Measurements from ENCODE around the gene SNX5. TPM values are rescaled to one million over a fixed set of nuclear protein-coding genes. Genes with fewer than 3 reads are reported as not detected.

The SNX5 gene
- total RNA-seq, 1 experiment from 2014 or later = 159 TPM

DNA sequence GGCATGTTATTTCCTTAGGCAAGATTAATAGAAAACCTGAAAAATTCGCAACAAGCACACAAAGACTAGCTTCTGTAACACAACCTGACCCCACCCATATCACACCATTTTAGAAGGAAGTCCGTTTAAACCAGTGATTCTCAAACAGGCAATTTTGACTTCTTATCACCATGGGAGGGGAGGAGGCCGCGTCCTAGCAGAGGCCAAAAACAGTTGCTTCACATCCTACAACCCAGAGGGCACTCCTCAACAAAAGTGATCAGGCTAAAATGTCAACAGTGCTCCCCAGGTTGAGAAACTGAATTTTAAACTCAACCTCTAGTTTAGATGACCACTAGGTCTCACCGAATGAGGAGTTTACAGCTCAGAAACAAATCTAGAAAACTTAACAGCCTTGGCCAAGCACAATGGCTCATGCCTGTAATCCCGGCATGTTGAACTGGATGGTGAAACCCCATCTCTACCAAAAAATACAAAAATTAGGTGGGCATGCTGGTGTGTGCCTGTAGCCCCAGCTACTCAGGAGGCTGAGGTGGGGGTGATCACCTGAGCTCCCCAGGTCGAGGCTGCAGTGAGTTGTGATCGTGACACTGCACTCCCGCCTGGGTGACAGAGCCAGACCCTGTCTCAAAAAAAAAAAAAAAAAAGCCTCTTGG is 3.4 kb downstream of the SNX5 start:
- DNase-seq (ENCODE audit: low read depth, low spot score) (no peak), ATAC-seq (no peak)
- H3K27me3 ChIP-seq (ENCODE audit: insufficient read depth, low read length) = no peaks in the 10 kb centered on the region
- no peak overlapping the region for H2AFZ ChIP-seq (ENCODE audit: low read depth, low read length, poor library complexity, severe bottlenecking)
- H3K4me3 ChIP-seq (replicated peaks in 1 of 2; ENCODE audit: low read depth in 1 of 2, low read length in 2 of 2) = no peak overlapping the region
- H3K79me2 ChIP-seq (ENCODE audit: insufficient read depth, low read length) = peaks cover 97% of the 10 kb centered on the region
- H3K4me1 ChIP-seq (ENCODE audit: control insufficient read depth in 1 of 2, insufficient read depth in 2 of 2, low read length in 2 of 2) = peaks cover 23 to 63% of the 10 kb centered on the region in 2 experiments
- H3K4me2 ChIP-seq (ENCODE audit: low read length) = peak overlapping the region; percentile 88; the same call in 1 of the 2 replicates
- H3K9ac ChIP-seq (ENCODE audit: low read length) = peak overlapping the region; percentile 5; the same call in 1 of the 2 replicates
- TF ChIP-seq ZNF274 (IDR thresholded peaks at IDR 0.05; ENCODE audit: low read depth, low read length) = no peak
- no peak for TF ChIP-seq EZH2 (IDR thresholded peaks at IDR 0.05)
- no peak for TF ChIP-seq POLR2AphosphoS5 (IDR thresholded peaks at IDR 0.05; ENCODE audit: low read depth, low read length)
- no peak for TF ChIP-seq SRF (IDR thresholded peaks at IDR 0.05; ENCODE audit: low read depth)
- TF ChIP-seq SIN3A (IDR thresholded peaks at IDR 0.05; ENCODE audit: low read depth) = no peak
- no peak for TF ChIP-seq FOSL1 (IDR thresholded peaks at IDR 0.05; ENCODE audit: low read depth)
- no peak for TF ChIP-seq EZH2phosphoT487 (IDR thresholded peaks at IDR 0.05; ENCODE audit: borderline replicate concordance)
- TF ChIP-seq, protein P1, sequence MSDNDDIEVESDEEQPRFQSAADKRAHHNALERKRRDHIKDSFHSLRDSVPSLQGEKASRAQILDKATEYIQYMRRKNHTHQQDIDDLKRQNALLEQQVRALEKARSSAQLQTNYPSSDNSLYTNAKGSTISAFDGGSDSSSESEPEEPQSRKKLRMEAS (IDR thresholded peaks at IDR 0.05) = no peak
- TF ChIP-seq JUND (IDR thresholded peaks at IDR 0.05) = no peak
- TF ChIP-seq CEBPB (IDR thresholded peaks at IDR 0.05; ENCODE audit: low read depth) = no peak
- TF ChIP-seq SP1 (IDR thresholded peaks at IDR 0.05; ENCODE audit: low read depth) = no peak
- no peak for TF ChIP-seq POLR2A (IDR thresholded peaks at IDR 0.05; ENCODE audit: borderline replicate concordance, extremely low read depth, insufficient read depth, insufficient read length)
- no peak for TF ChIP-seq RAD21 (IDR thresholded peaks at IDR 0.05; ENCODE audit: low read depth)
- TF ChIP-seq REST (IDR thresholded peaks at IDR 0.05; ENCODE audit: low read depth) = no peak
- TF ChIP-seq, protein P2, sequence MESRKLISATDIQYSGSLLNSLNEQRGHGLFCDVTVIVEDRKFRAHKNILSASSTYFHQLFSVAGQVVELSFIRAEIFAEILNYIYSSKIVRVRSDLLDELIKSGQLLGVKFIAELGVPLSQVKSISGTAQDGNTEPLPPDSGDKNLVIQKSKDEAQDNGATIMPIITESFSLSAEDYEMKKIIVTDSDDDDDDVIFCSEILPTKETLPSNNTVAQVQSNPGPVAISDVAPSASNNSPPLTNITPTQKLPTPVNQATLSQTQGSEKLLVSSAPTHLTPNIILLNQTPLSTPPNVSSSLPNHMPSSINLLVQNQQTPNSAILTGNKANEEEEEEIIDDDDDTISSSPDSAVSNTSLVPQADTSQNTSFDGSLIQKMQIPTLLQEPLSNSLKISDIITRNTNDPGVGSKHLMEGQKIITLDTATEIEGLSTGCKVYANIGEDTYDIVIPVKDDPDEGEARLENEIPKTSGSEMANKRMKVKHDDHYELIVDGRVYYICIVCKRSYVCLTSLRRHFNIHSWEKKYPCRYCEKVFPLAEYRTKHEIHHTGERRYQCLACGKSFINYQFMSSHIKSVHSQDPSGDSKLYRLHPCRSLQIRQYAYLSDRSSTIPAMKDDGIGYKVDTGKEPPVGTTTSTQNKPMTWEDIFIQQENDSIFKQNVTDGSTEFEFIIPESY (IDR thresholded peaks at IDR 0.05; ENCODE audit: extremely low read depth, insufficient replicate concordance, low read length) = no peak
- no peak for TF ChIP-seq YY1 (IDR thresholded peaks at IDR 0.05; ENCODE audit: extremely low read depth, insufficient replicate concordance, low read depth, low read length)
- TF ChIP-seq CBX3 (IDR thresholded peaks at IDR 0.05; ENCODE audit: low read depth) = no peak
- TF ChIP-seq TCF7L2 (IDR thresholded peaks at IDR 0.05; ENCODE audit: borderline replicate concordance, extremely low read depth, insufficient read depth, insufficient read length) = no peak
- H3K9me2 ChIP-seq (ENCODE audit: insufficient read depth) = no peaks in the 10 kb centered on the region
- no peak overlapping the region; the same call in 1 of the 2 replicates for H3K27ac ChIP-seq (ENCODE audit: low read depth, low read length)
- no peaks in the 10 kb centered on the region for H3K9me3 ChIP-seq (ENCODE audit: control insufficient read depth in 1 of 2, insufficient read depth in 1 of 2, low read depth in 1 of 2, low read length in 2 of 2)
- intact Hi-C loops (cut with micrococcal nuclease) = loop anchor here (10.0 kb wide), 1 partner anchor 310 kb away; no protein-coding TSS in a partner anchor
- CTCF ChIA-PET = no interaction called here
- peaks cover 3 to 33% of the 10 kb centered on the region in 2 experiments for H3K36me3 ChIP-seq (ENCODE audit: control insufficient read depth in 1 of 2, insufficient read depth in 2 of 2, low read length in 2 of 2)
- RAD21 ChIA-PET (ENCODE audit: low non-redundant PET in 1 of 2, low total read pairs in 2 of 2, uncharacterized antibody in 2 of 2, unreplicated experiment in 2 of 2) = no interaction called here
- no TSS peak for BruUV-seq (replicated peaks)
- POLR2A ChIA-PET = no interaction called here
- peaks cover 42% of the 10 kb centered on the region; the same call in 1 of the 2 replicates for H4K20me1 ChIP-seq (ENCODE audit: insufficient read depth)

Measured in HCT116 (cell line).